COLO668 (cell line): ENCODE measurements around the gene EPS8L3.
"Not testable (repeated sequence)": the region's sequence is repeated elsewhere in the genome, so short reads cannot be mapped to it uniquely, and the experiment has no call there.

Experiments used
- DNase-seq: peaks from one replicate; lab custom pipeline; 2025; ENCODE audit not compliant: unreplicated experiment; lab: John Stamatoyannopoulos, UW

Gene EPS8L3

GRCh38 chr1:109780982-109781381 lies 17.3 kb upstream of the EPS8L3 start:
- DNase-seq: no peak

GRCh38 chr1:109777980-109778625 lies 14.4 kb upstream of the EPS8L3 start:
- DNase-seq: no peak

GRCh38 chr1:109777436-109777835 lies 13.7 kb upstream of the EPS8L3 start:
- no peak for DNase-seq

- DNase-seq: peak; percentile 84
These were observed 13.2 kb upstream of the EPS8L3 start for GRCh38 chr1:109776911-109777310.

GRCh38 chr1:109776206-109776835 lies 12.6 kb upstream of the EPS8L3 start:
- no peak for DNase-seq

- DNase-seq: no peak
These were observed 11.7 kb upstream of the EPS8L3 start for GRCh38 chr1:109775398-109775797.

GRCh38 chr1:109773900-109774485 lies 10.3 kb upstream of the EPS8L3 start:
- DNase-seq: no peak

GRCh38 chr1:109773203-109773899 lies 9.6 kb upstream of the EPS8L3 start:
- peak; percentile 72 for DNase-seq

GRCh38 chr1:109772658-109773202 lies 9.0 kb upstream of the EPS8L3 start:
- no peak for DNase-seq

GRCh38 chr1:109771712-109772657 lies 8.3 kb upstream of the EPS8L3 start:
- no peak for DNase-seq

- DNase-seq: no peak
These were observed 6.8 kb upstream of the EPS8L3 start for GRCh38 chr1:109770331-109771095.

- no peak for DNase-seq
These were observed 5.8 kb upstream of the EPS8L3 start for GRCh38 chr1:109769330-109770078.

- no peak for DNase-seq
These were observed 5.1 kb upstream of the EPS8L3 start for GRCh38 chr1:109768820-109769219.

GRCh38 chr1:109768335-109768650 lies 4.6 kb upstream of the EPS8L3 start:
- DNase-seq: no peak

- DNase-seq: no peak
These were observed 4.1 kb upstream of the EPS8L3 start for GRCh38 chr1:109767637-109768334.

- DNase-seq: not testable (repeated sequence)
These were observed 3.4 kb upstream of the EPS8L3 start for GRCh38 chr1:109766991-109767636.

- DNase-seq: no peak
These were observed 2.3 kb upstream of the EPS8L3 start for GRCh38 chr1:109765896-109766615.

- DNase-seq: no peak
These were observed 1.7 kb upstream of the EPS8L3 start for GRCh38 chr1:109765483-109765815.
